ENCODE data around the gene PRDM1. TPM values are rescaled to one million over a fixed set of nuclear protein-coding genes. Genes with fewer than 3 reads are reported as not detected.

PRDM1 gene
- total RNA-seq, 1 donor from 2014 or later, result 17.5 TPM

GRCh38 chr6:106126482-106126881 is 40.3 kb downstream of the PRDM1 start:
- Histone ChIP-seq H3K9me3 (no peaks in the 10 kb centered on the region), H3K36me3 (no peaks in the 10 kb centered on the region), H3K4me3 (no peak overlapping the region), H3K4me1 (no peaks in the 10 kb centered on the region), H3K27me3 (no peaks in the 10 kb centered on the region), H3K27ac (no peak overlapping the region)
- intact Hi-C loops (cut with DNase I), result no loop called here
- no peak for DNase-seq
- no peak for ATAC-seq
- TF ChIP-seq, protein P1, sequence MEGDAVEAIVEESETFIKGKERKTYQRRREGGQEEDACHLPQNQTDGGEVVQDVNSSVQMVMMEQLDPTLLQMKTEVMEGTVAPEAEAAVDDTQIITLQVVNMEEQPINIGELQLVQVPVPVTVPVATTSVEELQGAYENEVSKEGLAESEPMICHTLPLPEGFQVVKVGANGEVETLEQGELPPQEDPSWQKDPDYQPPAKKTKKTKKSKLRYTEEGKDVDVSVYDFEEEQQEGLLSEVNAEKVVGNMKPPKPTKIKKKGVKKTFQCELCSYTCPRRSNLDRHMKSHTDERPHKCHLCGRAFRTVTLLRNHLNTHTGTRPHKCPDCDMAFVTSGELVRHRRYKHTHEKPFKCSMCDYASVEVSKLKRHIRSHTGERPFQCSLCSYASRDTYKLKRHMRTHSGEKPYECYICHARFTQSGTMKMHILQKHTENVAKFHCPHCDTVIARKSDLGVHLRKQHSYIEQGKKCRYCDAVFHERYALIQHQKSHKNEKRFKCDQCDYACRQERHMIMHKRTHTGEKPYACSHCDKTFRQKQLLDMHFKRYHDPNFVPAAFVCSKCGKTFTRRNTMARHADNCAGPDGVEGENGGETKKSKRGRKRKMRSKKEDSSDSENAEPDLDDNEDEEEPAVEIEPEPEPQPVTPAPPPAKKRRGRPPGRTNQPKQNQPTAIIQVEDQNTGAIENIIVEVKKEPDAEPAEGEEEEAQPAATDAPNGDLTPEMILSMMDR (IDR thresholded peaks at IDR 0.05), result no peak

- no peak for ATAC-seq
Observed at GRCh38 chr6:106128981-106129781, 43.0 kb downstream of the PRDM1 start.

DNA sequence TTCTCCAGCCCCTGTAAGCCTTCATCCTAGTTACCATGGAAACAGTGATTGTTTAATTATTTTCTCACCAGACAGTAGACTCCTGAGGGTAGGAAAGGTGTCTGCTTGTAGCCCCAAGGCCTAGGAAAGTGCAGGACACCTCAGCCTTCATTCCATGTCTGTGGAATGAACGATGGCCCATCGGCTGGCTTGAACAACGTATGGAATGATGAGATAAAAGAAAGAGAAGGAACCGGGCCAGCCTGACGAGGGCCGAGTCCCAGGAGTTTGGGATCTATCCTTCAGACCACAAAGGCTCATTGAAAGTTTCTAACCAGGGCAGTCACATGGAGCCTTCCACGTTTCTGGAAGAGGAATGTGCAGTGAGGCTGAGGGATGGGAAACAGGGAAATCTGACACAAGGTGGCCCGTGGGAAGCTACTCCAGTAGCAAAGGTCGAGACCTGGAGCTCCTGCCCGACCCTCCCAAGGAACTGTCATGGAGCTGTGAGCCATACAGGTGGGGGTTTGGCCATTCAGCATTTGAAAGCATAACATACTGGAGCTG is 46.1 kb downstream of the PRDM1 start:
- DNase-seq, result no peak
- intact Hi-C loops (cut with DNase I), result no loop called here

More at GRCh38 chr6:106128981-106129781, 43.0 kb downstream of the PRDM1 start:
- Histone ChIP-seq H3K4me1 (no peaks in the 10 kb centered on the region), H3K27ac (no peak overlapping the region), H3K9me3 (no peaks in the 10 kb centered on the region), H3K27me3 (no peaks in the 10 kb centered on the region), H3K4me3 (no peak overlapping the region), H3K36me3 (no peaks in the 10 kb centered on the region)
- intact Hi-C loops (cut with DNase I), result no loop called here
- TF ChIP-seq, protein P1 (IDR thresholded peaks at IDR 0.05), result no peak
- DNase-seq, result no peak

DNA sequence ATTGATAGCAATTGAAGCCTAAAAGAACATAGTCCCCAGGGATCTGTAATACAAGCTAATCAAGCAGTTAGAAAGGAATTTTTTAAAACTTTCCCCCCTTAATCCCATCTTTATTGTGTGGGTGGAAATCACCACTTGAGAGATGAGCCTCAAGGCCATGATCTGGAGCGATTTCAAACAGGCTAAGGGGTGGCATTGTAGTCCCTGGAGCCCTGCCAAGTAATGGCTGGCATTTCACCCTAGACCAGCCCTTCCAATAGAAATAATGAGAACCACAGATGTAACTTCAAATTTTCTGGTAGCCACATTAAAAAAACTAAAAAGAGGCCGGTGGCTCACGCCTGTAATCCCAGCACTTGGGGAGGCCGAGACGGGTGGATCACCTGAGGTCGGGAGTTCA is 46.9 kb downstream of the PRDM1 start:
- H3K36me3 ChIP-seq, result no peaks in the 10 kb centered on the region
- no peak overlapping the region for H3K4me3 ChIP-seq
- no peaks in the 10 kb centered on the region for H3K27me3 ChIP-seq
- TF ChIP-seq, protein P1 (IDR thresholded peaks at IDR 0.05), result no peak
- no peak for DNase-seq
- H3K4me1 ChIP-seq, result no peaks in the 10 kb centered on the region
- intact Hi-C loops (cut with DNase I), result no loop called here
- H3K27ac ChIP-seq, result no peak overlapping the region
- H3K9me3 ChIP-seq, result no peaks in the 10 kb centered on the region
- ATAC-seq, result no peak

More for the DNA sequence above, 46.1 kb downstream of the PRDM1 start:
- Histone ChIP-seq H3K9me3 (no peaks in the 10 kb centered on the region), H3K36me3 (no peaks in the 10 kb centered on the region), H3K4me3 (no peak overlapping the region), H3K4me1 (no peaks in the 10 kb centered on the region), H3K27me3 (no peaks in the 10 kb centered on the region), H3K27ac (no peak overlapping the region)
- ATAC-seq, result no peak
- TF ChIP-seq, protein P1 (IDR thresholded peaks at IDR 0.05), result no peak

GRCh38 chr6:106134087-106134770 is 48.1 kb downstream of the PRDM1 start:
- TF ChIP-seq, protein P1 (IDR thresholded peaks at IDR 0.05), result no peak
- Histone ChIP-seq H3K36me3 (no peaks in the 10 kb centered on the region), H3K27me3 (no peaks in the 10 kb centered on the region), H3K27ac (no peak overlapping the region), H3K4me1 (no peaks in the 10 kb centered on the region), H3K9me3 (no peaks in the 10 kb centered on the region), H3K4me3 (no peak overlapping the region)
- intact Hi-C loops (cut with DNase I), result no loop called here
- DNase-seq (no peak), ATAC-seq (no peak)

Data from upper lobe of right lung (tissue), 1 donor.